ENCODE results near the gene CPED1.

GRCh38 chr7:121157341-121157751 lies 168.8 kb downstream of the CPED1 start:
- TF ChIP-seq POLR2AphosphoS5 (IDR thresholded peaks at IDR 0.05; ENCODE audit: low read depth, low read length) = no peak
- no peak for TF ChIP-seq CTCF (IDR thresholded peaks at IDR 0.05)
- no peak for TF ChIP-seq REST (IDR thresholded peaks at IDR 0.05; ENCODE audit: insufficient read depth in 1 of 2, low read depth in 2 of 2, low read length in 1 of 2)
- TF ChIP-seq TCF7L2 (IDR thresholded peaks at IDR 0.05; ENCODE audit: low read depth, low read length) = no peak
- TF ChIP-seq SIN3A (IDR thresholded peaks at IDR 0.05; ENCODE audit: borderline replicate concordance, insufficient read depth, low read depth, low read length) = no peak
